ENCODE results near the gene TGFB1. TPM values are rescaled to one million over a fixed set of nuclear protein-coding genes. Genes with fewer than 3 reads are reported as not detected.

TGFB1 gene
- total RNA-seq, 1 experiment from 2014 or later, result 30.1 TPM

DNA sequence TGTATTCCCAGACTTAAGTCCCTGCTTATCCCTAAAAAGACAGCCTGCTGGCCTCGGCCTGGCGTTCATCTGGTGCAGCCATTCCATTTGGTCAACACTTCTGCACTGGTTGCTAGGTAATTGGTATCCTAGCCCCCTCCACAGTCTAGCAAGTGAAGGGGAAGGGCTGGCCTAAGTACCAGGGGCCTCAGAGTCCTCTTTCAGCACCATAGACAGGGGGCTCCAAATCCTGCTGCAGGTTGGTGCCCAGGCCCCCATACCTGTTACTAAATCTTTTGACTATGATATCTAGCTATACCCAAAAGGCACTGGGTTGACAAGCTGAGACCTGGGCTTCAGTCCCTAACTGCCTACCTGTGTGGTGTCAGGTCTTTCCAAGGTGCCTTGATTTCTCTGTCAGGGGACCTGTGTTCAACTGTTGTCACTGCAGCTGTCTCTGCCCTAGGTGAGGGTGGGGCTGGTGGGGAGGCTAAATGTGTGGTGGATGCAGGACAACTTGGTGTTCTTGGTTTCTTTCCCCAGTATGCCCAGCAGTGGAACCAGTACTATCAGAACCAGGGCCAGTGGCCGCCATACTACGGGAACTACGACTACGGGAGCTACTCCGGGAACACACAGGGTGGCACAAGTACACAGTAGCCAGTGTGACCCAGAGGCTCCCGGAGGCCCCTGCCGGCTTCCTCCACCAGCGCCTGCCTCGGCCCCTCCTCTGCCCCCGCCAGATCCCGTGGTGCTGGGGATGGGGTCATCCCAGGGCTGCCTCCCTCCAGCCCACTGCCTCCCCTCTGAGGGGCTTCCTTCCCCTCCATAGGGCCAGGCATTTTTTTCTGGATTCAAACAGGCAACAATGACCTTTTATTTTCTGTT lies 47.6 kb downstream of the TGFB1 start:
- Histone ChIP-seq H2AFZ (ENCODE audit: low read length) (no peak overlapping the region), H2BK5ac (ENCODE audit: insufficient read length, low read length) (no peak overlapping the region), H3K9ac (ENCODE audit: extremely low read depth, insufficient read length, low read length) (no peak overlapping the region), H3K56ac (ENCODE audit: insufficient read length, low read depth, low read length) (no peak overlapping the region), H3K27ac (ENCODE audit: insufficient read length, low read depth, low read length) (no peak overlapping the region), H2BK20ac (ENCODE audit: low read depth, low read length, poor library complexity, severe bottlenecking) (no peak overlapping the region), H3K4me2 (ENCODE audit: insufficient read depth, insufficient read length, low read length) (no peak overlapping the region), H3K9me3 (ENCODE audit: control insufficient read depth, low read depth, low read length) (no peaks in the 10 kb centered on the region), H3K14ac (ENCODE audit: insufficient read depth, low read length) (no peak overlapping the region), H2BK15ac (ENCODE audit: low read depth, low read length) (no peak overlapping the region), H2BK120ac (ENCODE audit: low read depth, low read length, poor library complexity, severe bottlenecking) (no peak overlapping the region), H3K79me2 (ENCODE audit: insufficient read depth, low read length) (no peaks in the 10 kb centered on the region), H3K4me1 (ENCODE audit: insufficient read depth, low read length) (no peaks in the 10 kb centered on the region), H4K20me1 (ENCODE audit: control insufficient read depth, insufficient read depth, insufficient read length) (peaks cover 2% of the 10 kb centered on the region), H3T11ph (ENCODE audit: low read length) (no peak overlapping the region), H4K8ac (replicated peaks; ENCODE audit: insufficient read length, low read depth, low read length) (no peak overlapping the region), H3K23me2 (ENCODE audit: insufficient read length, low read depth, low read length, poor library complexity, severe bottlenecking) (peaks cover 12% of the 10 kb centered on the region), H2AK5ac (ENCODE audit: insufficient read length, low read length) (no peak overlapping the region), H2BK12ac (ENCODE audit: insufficient read length, low read depth, low read length) (no peak overlapping the region), H3K79me1 (ENCODE audit: insufficient read depth, low read depth, low read length, poor library complexity, severe bottlenecking) (no peaks in the 10 kb centered on the region), H4K91ac (ENCODE audit: insufficient read length, low read depth, low read length) (no peak overlapping the region), H3K27me3 (ENCODE audit: insufficient read depth, low read length) (no peaks in the 10 kb centered on the region), H4K5ac (ENCODE audit: insufficient read length, low read depth, low read length) (no peak overlapping the region), H3K4ac (ENCODE audit: low read depth, low read length) (no peak overlapping the region), H3K18ac (ENCODE audit: insufficient read length, low read depth, low read length) (no peak overlapping the region), H3K23ac (ENCODE audit: insufficient read length, low read depth, low read length) (no peak overlapping the region)
- Mint-ChIP-seq H3K4me3 (no peak overlapping the region), H3K36me3 (ENCODE audit: insufficient read depth in 1 of 3, low read depth in 3 of 3) (peaks cover 54 to 67% (median 62%) of the 10 kb centered on the region in 3 experiments), H3K4me1 (peaks cover 18 to 26% of the 10 kb centered on the region in 2 experiments), H3K27me3 (ENCODE audit: low read depth) (peaks cover 1% of the 10 kb centered on the region; the same call in 1 of the 2 replicates), H3K27ac (peak overlapping the region in 1 of 3 experiments; percentile 71; a peak in 2 of 7 replicates), H3K9me3 (peaks cover 0 to 3% of the 10 kb centered on the region in 2 experiments; a peak in 1 of 5 replicates)
- no CpG with 5 or more reads among the region's 13 CpGs for WGBS (ENCODE audit: extremely low coverage, insufficient read length, low lambda C conversion rate)
- DNase-seq, result no peak
- TF ChIP-seq, protein P1, sequence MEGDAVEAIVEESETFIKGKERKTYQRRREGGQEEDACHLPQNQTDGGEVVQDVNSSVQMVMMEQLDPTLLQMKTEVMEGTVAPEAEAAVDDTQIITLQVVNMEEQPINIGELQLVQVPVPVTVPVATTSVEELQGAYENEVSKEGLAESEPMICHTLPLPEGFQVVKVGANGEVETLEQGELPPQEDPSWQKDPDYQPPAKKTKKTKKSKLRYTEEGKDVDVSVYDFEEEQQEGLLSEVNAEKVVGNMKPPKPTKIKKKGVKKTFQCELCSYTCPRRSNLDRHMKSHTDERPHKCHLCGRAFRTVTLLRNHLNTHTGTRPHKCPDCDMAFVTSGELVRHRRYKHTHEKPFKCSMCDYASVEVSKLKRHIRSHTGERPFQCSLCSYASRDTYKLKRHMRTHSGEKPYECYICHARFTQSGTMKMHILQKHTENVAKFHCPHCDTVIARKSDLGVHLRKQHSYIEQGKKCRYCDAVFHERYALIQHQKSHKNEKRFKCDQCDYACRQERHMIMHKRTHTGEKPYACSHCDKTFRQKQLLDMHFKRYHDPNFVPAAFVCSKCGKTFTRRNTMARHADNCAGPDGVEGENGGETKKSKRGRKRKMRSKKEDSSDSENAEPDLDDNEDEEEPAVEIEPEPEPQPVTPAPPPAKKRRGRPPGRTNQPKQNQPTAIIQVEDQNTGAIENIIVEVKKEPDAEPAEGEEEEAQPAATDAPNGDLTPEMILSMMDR (conservative IDR thresholded peaks at IDR 0.05), result no peak

Data from H9 (cell line).